ENCODE measurements around the gene MROH9.

MROH9 gene

DNA sequence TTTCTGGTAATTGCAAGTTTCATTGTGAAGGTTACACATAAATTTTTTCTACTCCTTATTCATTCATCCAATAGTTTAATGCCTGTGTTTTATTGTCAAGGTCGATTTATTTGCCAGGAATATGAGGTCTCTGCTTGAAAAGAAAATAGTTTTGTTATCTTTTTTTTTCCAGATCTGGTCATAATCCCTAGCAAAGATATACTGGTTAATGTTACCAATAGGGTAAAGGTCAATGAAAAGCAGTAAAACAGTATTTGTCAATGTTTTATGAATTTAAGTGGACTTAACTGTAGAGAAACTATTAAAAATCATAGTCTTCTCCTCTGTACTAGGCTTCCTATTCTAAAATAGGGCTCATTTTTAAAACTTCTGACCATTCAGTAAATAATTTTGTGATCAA, 147.3 kb downstream of the MROH9 start:
- DNase-seq, result no peak

GRCh38 chr1:171083222-171083621, 147.9 kb downstream of the MROH9 start:
- peak; percentile 88 for DNase-seq

- DNase-seq, result peak; percentile 60
These were observed 148.8 kb downstream of the MROH9 start for GRCh38 chr1:171084091-171084490.

DNA sequence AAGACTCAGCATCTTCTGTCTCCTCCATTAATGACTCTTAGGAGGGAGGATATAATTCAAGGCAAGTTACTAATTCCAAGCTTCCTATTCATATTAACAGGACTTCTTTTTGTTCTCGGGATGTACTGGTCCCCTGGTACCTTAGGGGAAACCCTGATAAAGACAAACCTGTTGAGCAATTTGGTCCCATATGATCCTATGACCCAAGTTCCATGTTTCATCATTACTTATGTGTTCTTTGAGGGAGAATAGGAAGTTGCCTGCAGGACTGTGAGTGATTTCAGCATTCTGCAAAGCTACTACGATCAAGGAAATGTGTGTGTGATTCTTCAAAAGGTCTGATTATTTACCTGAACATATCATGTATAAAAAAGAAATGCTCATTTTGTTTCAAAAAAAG, 149.5 kb downstream of the MROH9 start:
- DNase-seq, result no peak

DNA sequence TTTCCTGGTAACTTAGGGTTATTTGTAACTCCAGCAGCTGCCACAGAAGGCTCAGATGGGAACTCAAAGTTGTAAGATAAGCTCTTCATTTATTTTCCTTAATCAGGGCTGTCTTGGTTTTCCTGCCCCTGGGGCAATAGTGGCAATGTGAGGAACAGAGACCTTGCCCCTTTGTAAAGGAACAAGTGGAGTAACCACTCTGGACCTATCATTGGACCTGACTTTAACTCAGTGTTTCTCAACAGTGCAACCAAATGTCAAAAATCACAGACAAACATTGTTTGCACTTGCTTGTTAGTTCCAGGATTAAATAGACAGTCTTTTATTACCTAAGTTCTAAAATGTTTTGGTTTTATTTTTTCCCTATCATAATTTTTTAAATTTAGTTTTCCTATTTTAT, 152.6 kb downstream of the MROH9 start:
- no peak for DNase-seq

DNA sequence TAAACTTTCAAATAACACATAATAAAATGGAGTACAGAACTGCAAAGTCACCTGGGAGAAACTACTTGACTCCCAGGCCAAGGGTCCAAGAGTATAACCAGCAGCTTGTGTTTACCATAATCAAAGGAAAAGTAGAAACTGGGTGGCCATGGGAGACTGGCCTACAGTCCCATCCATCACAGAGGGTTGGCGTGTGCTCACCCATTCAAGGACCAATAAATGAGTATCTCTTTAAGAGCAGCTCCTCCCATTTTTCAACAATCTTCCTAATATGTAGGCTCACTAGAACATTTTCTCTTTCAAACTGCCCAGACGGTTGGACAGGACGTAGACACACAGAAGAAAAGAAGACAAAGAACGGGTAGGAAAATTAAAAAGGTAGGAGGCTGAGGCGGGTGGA, 155.3 kb downstream of the MROH9 start, which contains the start of gene FMO3:
Gene FMO3, plus strand, starts transcription at position 302 of the 400 bp plus-strand sequence. CDS start 1,754 bp downstream, outside the sequence.
- no peak for DNase-seq

- no peak for DNase-seq
These were observed 168.5 kb downstream of the MROH9 start for GRCh38 chr1:171103862-171104261.

DNA sequence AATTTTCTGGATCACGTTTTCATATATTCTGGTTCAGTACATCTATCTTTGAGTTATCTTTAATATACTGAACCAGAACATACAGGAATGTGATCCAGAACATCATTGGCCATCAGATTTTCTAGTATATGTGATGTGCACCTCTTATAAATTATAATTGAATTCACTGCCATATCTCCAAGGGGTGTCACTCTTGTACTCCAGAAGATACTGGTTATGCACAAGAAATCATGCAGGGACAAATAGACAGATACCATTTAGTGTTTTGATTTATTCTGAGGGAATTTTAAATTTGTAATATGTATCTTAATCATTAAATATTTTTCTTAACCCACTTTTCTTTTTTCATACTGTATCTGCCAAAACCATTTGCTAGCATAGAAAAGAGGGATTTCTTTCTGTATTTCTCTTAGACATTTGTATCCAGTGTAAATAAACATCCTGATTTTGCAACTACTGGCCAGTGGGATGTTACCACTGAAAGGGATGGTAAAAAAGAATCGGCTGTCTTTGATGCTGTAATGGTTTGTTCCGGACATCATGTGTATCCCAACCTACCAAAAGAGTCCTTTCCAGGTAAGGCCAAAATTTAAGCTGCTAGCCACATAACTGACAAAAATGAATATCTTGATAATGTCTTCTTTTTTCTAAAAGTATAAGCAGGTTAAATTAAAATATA, 172.1 kb downstream of the MROH9 start:
- peak; percentile 5 for DNase-seq

DNA sequence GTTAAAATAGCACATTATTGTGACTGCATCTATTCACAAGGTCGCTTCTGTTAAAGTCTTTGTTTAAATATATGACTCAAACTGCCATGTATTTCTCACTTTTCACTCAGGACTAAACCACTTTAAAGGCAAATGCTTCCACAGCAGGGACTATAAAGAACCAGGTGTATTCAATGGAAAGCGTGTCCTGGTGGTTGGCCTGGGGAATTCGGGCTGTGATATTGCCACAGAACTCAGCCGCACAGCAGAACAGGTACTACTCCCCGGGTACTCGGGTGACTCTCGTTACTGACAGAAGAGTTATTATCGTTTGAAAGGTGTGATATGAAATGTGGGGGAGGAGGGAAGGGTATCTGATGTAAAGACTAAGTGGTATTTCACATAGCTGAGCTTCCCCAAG, 172.6 kb downstream of the MROH9 start:
- peak; percentile 10 for DNase-seq

GRCh38 chr1:171109966-171110365, 174.6 kb downstream of the MROH9 start:
- DNase-seq, result no peak

DNA sequence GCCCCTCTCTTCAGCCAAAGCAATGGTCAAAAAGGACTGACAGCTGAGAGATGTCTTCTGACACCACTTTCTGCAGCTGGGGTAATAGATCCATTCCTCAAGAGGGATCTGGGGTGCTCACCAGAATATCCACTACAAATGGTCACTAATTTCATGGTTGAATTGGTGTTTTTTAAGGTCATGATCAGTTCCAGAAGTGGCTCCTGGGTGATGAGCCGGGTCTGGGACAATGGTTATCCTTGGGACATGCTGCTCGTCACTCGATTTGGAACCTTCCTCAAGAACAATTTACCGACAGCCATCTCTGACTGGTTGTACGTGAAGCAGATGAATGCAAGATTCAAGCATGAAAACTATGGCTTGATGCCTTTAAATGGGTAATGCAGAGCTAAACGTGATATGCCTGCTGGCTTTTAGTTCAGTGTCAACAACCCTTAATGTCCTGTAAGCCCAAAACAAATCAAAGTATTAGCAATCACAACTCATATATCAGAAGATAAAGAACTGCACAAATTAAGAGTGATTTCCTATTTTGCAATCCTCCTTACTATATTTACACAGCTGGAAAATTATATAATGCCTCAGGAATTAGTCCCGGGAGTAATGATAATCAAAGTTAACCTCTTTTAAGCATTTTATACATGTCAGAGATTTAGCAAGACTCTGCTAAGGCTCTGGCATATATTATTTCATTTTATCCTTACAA, 175.4 kb downstream of the MROH9 start:
- no peak for DNase-seq

DNA sequence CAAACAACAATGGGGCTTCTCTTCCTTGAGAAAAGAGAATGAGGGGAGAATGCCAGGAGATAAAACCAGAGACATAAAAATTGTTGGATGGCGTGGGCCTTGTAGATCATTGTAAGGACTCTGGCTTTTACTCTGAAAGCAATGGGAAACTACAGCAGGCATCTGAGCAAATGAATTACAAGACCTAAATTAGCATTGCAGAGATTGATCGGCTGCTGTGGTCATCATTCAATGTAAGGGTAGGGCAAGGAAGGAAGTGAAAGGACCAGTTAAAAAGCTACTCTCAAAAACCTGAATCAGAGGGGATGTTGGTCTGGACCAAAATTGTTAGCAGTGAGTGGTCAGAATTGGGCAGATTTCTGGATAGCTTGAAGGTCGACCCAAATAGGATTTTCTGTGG, 176.8 kb downstream of the MROH9 start:
- no peak for DNase-seq

DNA sequence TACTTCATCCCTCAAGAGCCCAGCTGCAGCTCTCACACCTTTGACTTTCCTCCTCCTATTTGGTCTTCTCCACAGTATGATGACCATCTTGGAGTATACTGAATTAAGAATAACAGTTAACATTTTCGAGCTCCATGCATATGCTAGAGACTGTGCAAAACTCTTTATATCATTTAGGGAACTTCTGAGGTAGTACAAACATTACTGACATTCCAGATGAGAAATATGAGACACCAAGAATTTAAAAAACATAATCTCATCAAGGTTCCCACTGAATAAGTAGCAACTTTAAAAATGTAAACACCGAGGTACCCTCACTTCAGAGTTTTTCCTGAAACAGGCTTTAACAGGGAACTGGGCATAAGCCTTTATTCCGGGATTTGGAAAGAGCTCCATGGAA, 178.0 kb downstream of the MROH9 start:
- DNase-seq, result no peak

All from DMS53 (cell line).